ENCODE data around the gene MRPS7. TPM values are rescaled to one million over a fixed set of nuclear protein-coding genes. Genes with fewer than 3 reads are reported as not detected.

Gene MRPS7
- total and polyA plus RNA-seq, 9 of the 15 experiments (the other 6 are each of a cell fraction or from before 2014, with no cell fraction given), result 107 to 244 (median 132) TPM

- no peak for FAIRE-seq
- no peak for DNase-seq (ENCODE audit: extremely low read depth in 1 of 4, low spot score in 3 of 4)
- CTCF ChIA-PET (ENCODE audit: low intra/inter-chr PET ratio), result interaction anchor here (0.9 to 2.8 kb wide), 3 partner anchors 165 to 278 kb away, joined by 3 to 10 read pairs (median 4); no protein-coding TSS in a partner anchor
- no TSS peak for BruUV-seq (replicated peaks)
- H3K36me3 ChIP-seq (ENCODE audit: control insufficient read depth, insufficient read depth, low read length), result peaks cover 98% of the 10 kb centered on the region
- no peak overlapping the region for H3K4me3 ChIP-seq
- no peaks in the 10 kb centered on the region for H3K9me3 ChIP-seq (replicated peaks; ENCODE audit: control insufficient read depth, insufficient read depth, low read depth, low read length)
- H3K4me1 ChIP-seq (replicated peaks in 1 of 2; ENCODE audit: control insufficient read depth in 2 of 2, insufficient read depth in 2 of 2, low read length in 2 of 2), result peaks cover 14 to 36% of the 10 kb centered on the region in 2 experiments
- H4K20me1 ChIP-seq (replicated peaks; ENCODE audit: control insufficient read depth, insufficient read depth, low read length), result peaks cover 19% of the 10 kb centered on the region; the same call in 1 of the 2 replicates
- H3K4me2 ChIP-seq (ENCODE audit: insufficient read depth, low read length), result no peak overlapping the region
- H2AFZ ChIP-seq (ENCODE audit: low read depth, low read length), result no peak overlapping the region
- H3K27me3 ChIP-seq (ENCODE audit: control insufficient read depth in 2 of 2, insufficient read depth in 2 of 2, low read length in 2 of 2), result no peaks in the 10 kb centered on the region
- 0 out of 4 replicates have a peak overlapping the region, but pooled peaks of 1 of the 2 experiments have one; percentile 15 for H3K9ac ChIP-seq (ENCODE audit: insufficient read depth in 1 of 2, low read depth in 2 of 2, low read length in 2 of 2)
- 89% methylated on average over 12 of the region's 12 CpGs for WGBS (ENCODE audit: insufficient coverage, low coverage, missing lambda C conversion rate)
- no peaks in the 10 kb centered on the region for H3K79me2 ChIP-seq (ENCODE audit: control insufficient read depth, insufficient read depth, low read length)
- ATAC-seq, result no peak
- no peaks in the 10 kb centered on the region for H3K9me1 ChIP-seq (ENCODE audit: control insufficient read depth, insufficient read depth, low read length)
- intact Hi-C loops (cut with micrococcal nuclease) (loop anchor here (5.0 kb wide), 1 partner anchor 127 kb away; no protein-coding TSS in a partner anchor), in situ Hi-C loops (cut with MboI) (no loop called here)
- POLR2A ChIA-PET, result interaction anchor here (0.6 to 3.1 kb wide), 13 partner anchors 9 to 658 kb away, joined by 3 to 38 read pairs (median 3); partner anchors contain the start of genes ARMC7, GGA3, GRB2 and MIF4GD
- no peak overlapping the region for H3K27ac ChIP-seq (ENCODE audit: extremely low read depth, low read depth, low read length)
- peak; percentile 66; the same call in 1 of the 2 replicates for TF ChIP-seq POLR2G (IDR thresholded peaks at IDR 0.05; ENCODE audit: low read depth, low read length)
- TF ChIP-seq MYNN (IDR thresholded peaks at IDR 0.05), result 0 out of 2 replicates have a peak, but pooled peaks have one; percentile 11
- no peak for TF ChIP-seq MYNN (CRISPR knock-in tag; IDR thresholded peaks at IDR 0.05)
- no peak for TF ChIP-seq TCF3 (CRISPR knock-in tag; IDR thresholded peaks at IDR 0.05)
- peak; percentile 52 for TF ChIP-seq SIRT6 (IDR thresholded peaks at IDR 0.05; ENCODE audit: low read depth, low read length)
- peak; percentile 24; the same call in 1 of the 2 replicates for TF ChIP-seq SUPT5H (IDR thresholded peaks at IDR 0.05)
- 0 out of 2 replicates have a peak, but pooled peaks have one; percentile 7 for TF ChIP-seq SP1 (CRISPR knock-in tag; IDR thresholded peaks at IDR 0.05)
- TF ChIP-seq RBFOX2 (IDR thresholded peaks at IDR 0.05; ENCODE audit: low read depth, low read length), result 0 out of 2 replicates have a peak, but pooled peaks have one; percentile 21
- no peak for TF ChIP-seq ZNF253 (CRISPR knock-in tag; conservative IDR thresholded peaks at IDR 0.05)
- TF ChIP-seq POLR2A (conservative IDR thresholded peaks at IDR 0.05), result peak; percentile 35; the same call in 1 of the 2 replicates
- TF ChIP-seq ZC3H4 (CRISPR knock-in tag; IDR thresholded peaks at IDR 0.05; ENCODE audit: borderline replicate concordance), result 0 out of 2 replicates have a peak, but pooled peaks have one; percentile 1
Observed at GRCh38 chr17:75239214-75239613, 22.5 kb upstream of the MRPS7 start.

Measured in K562 (cell line).